Natural killer cell treated with Interleukin-12 subunit alpha and Interleukin-12 subunit beta and Interleukin-15 and Interleukin-18, amount 100 ng/mL, for 72 hours (primary cell): Measurements from ENCODE around the gene WDCP. TPM values are rescaled to one million over a fixed set of nuclear protein-coding genes. Genes with fewer than 3 reads are reported as not detected.
A peak's percentile ranks its signal among the peaks of the same experiment; 100 is the strongest.
"Not testable (repeated sequence)": the region's sequence is repeated elsewhere in the genome, so short reads cannot be mapped to it uniquely, and the experiment has no call there.

ENCODE experiments used
- ATAC-seq, 2 donors: fragments of 150-1000 bp; cut with Tn5 transposase in 1 of 2; sonication (Bioruptor Pico), chemical (Tn5 transposase) in 1 of 2; 2 replicates each; pipeline ENCODE4 v1.10.0; 2021
- DNase-seq: peaks from one replicate; pipeline ENCODE4 v3.0.0; 2022; ENCODE audit warnings: low spot score
- H3K27ac Mint-ChIP-seq, 2 donors: 1 replicate in 1 of 2; 2 replicates in 1 of 2; pipeline ENCODE4 v1.8.0; 2022; ENCODE audit warnings: mixed read lengths in 2 of 2, mild to moderate bottlenecking in 1 of 2, moderate library complexity in 1 of 2
- H3K27me3 Mint-ChIP-seq, 2 donors: 1 replicate in 1 of 2; 2 replicates in 1 of 2; pipeline ENCODE4 v1.8.0; 2022; ENCODE audit warnings: mixed read lengths in 2 of 2
- H3K36me3 Mint-ChIP-seq: one replicate; pipeline ENCODE4 v1.8.0; 2022; ENCODE audit warnings: mixed read lengths
- H3K4me1 Mint-ChIP-seq, 2 donors: 1 replicate in 1 of 2; 2 replicates in 1 of 2; pipeline ENCODE4 v1.8.0; 2022; ENCODE audit warnings: low read depth in 2 of 2, mixed read lengths in 2 of 2, mild to moderate bottlenecking in 1 of 2
- H3K4me3 Mint-ChIP-seq: one replicate; pipeline ENCODE4 v1.8.0; 2022; ENCODE audit warnings: mixed read lengths
- H3K9me3 Mint-ChIP-seq: 2 replicates; pipeline ENCODE4 v1.8.0; 2022; ENCODE audit warnings: mixed read lengths
- total RNA-seq, 2 donors: library from RNA; stranded (reverse); gene quantifications; one replicate each; pipeline ENCODE4 v1.2.3, GENCODE V29; 2022

Gene WDCP
- total RNA-seq, 2 donors from 2014 or later = 20.8 to 26.3 TPM

- Mint-ChIP-seq H3K27ac (no peak overlapping the region), H3K36me3 (no peaks in the 10 kb centered on the region), H3K4me1 (peaks cover 18 to 21% of the 10 kb centered on the region in 2 donors), H3K4me3 (no peak overlapping the region), H3K9me3 (no peaks in the 10 kb centered on the region), H3K27me3 (peaks cover 0 to 3% of the 10 kb centered on the region in 2 donors)
- DNase-seq (peak; percentile 61), ATAC-seq (no peak)
Observed at GRCh38 chr2:24050041-24050979, 3.1 kb upstream of the WDCP start.

- H3K27me3 Mint-ChIP-seq = peaks cover 0 to 3% of the 10 kb centered on the region in 2 donors
- peaks cover 22 to 28% of the 10 kb centered on the region in 2 donors for H3K4me1 Mint-ChIP-seq
- no peaks in the 10 kb centered on the region for H3K9me3 Mint-ChIP-seq
- ATAC-seq = peak; percentile 58 to 67
- no peak within 1 kb of the TSS for H3K27ac Mint-ChIP-seq
- H3K36me3 Mint-ChIP-seq = no peaks in the 10 kb centered on the region
- no peak within 1 kb of the TSS for H3K4me3 Mint-ChIP-seq
- peak; percentile 79 for DNase-seq
Observed at GRCh38 chr2:24049485-24050021, 2.4 kb upstream of the WDCP start, which contains the start of gene FKBP1B. Gene FKBP1B (plus strand): TSS chr2:24049741. CDS start chr2:24049850, 109 bp downstream.

GRCh38 chr2:24048769-24049484 is 1.7 kb upstream of the WDCP start:
- Mint-ChIP-seq H3K27ac (no peak overlapping the region), H3K4me3 (no peak overlapping the region)

GRCh38 chr2:24047703-24048033 is 477 bp upstream of the WDCP start:
- Mint-ChIP-seq H3K36me3 (no peaks in the 10 kb centered on the region), H3K27me3 (peaks cover 0 to 3% of the 10 kb centered on the region in 2 donors), H3K9me3 (no peaks in the 10 kb centered on the region), H3K27ac (peak overlapping the region; percentile 70 to 90), H3K4me3 (peak overlapping the region; percentile 90), H3K4me1 (peaks cover 22 to 28% of the 10 kb centered on the region in 2 donors)
- ATAC-seq (no peak), DNase-seq (no peak)

More at GRCh38 chr2:24048769-24049484, 1.7 kb upstream of the WDCP start:
- no peaks in the 10 kb centered on the region for H3K9me3 Mint-ChIP-seq
- H3K4me1 Mint-ChIP-seq = peaks cover 22 to 28% of the 10 kb centered on the region in 2 donors
- DNase-seq (no peak), ATAC-seq (no peak)
- H3K36me3 Mint-ChIP-seq = no peaks in the 10 kb centered on the region
- peaks cover 0 to 3% of the 10 kb centered on the region in 2 donors for H3K27me3 Mint-ChIP-seq

GRCh38 chr2:24046599-24046929 is 627 bp downstream of the WDCP start:
- H3K9me3 Mint-ChIP-seq = no peaks in the 10 kb centered on the region
- peak overlapping the region; percentile 70 to 90 for H3K27ac Mint-ChIP-seq

GRCh38 chr2:24045511-24046508 is 1.4 kb downstream of the WDCP start:
- no peak for ATAC-seq
- H3K36me3 Mint-ChIP-seq = no peaks in the 10 kb centered on the region
- H3K4me1 Mint-ChIP-seq = peaks cover 22 to 28% of the 10 kb centered on the region in 2 donors
- H3K27me3 Mint-ChIP-seq = peaks cover 0 to 3% of the 10 kb centered on the region in 2 donors
- peak overlapping the region; percentile 90 for H3K4me3 Mint-ChIP-seq
- DNase-seq = no peak
- H3K9me3 Mint-ChIP-seq = no peaks in the 10 kb centered on the region
- peak overlapping the region in 1 of 2 donors; percentile 31 for H3K27ac Mint-ChIP-seq

More at GRCh38 chr2:24046599-24046929, 627 bp downstream of the WDCP start:
- no peak for DNase-seq
- no peaks in the 10 kb centered on the region for H3K36me3 Mint-ChIP-seq
- H3K4me1 Mint-ChIP-seq = peaks cover 22 to 28% of the 10 kb centered on the region in 2 donors
- H3K4me3 Mint-ChIP-seq = peak overlapping the region; percentile 90
- no peak for ATAC-seq
- H3K27me3 Mint-ChIP-seq = peaks cover 0 to 3% of the 10 kb centered on the region in 2 donors

- not testable (repeated sequence) for H3K9me3 Mint-ChIP-seq, DNase-seq, H3K27ac Mint-ChIP-seq, H3K36me3 Mint-ChIP-seq, H3K4me3 Mint-ChIP-seq, ATAC-seq, H3K27me3 Mint-ChIP-seq
- peaks cover 19 to 22% of the 10 kb centered on the region in 2 donors for H3K4me1 Mint-ChIP-seq
Observed at GRCh38 chr2:24043133-24043532, 4.1 kb downstream of the WDCP start.

GRCh38 chr2:24040511-24040910 is 6.7 kb downstream of the WDCP start:
- ATAC-seq = no peak
- H3K4me1 Mint-ChIP-seq = peaks cover 7% of the 10 kb centered on the region in 2 donors
- H3K4me3 Mint-ChIP-seq = no peak overlapping the region
- no peak for DNase-seq
- H3K36me3 Mint-ChIP-seq = no peaks in the 10 kb centered on the region
- H3K27ac Mint-ChIP-seq = no peak overlapping the region
- no peaks in the 10 kb centered on the region for H3K9me3 Mint-ChIP-seq
- H3K27me3 Mint-ChIP-seq = no peaks in the 10 kb centered on the region

- DNase-seq = no peak
- H3K9me3 Mint-ChIP-seq = no peaks in the 10 kb centered on the region
- no peaks in the 10 kb centered on the region for H3K36me3 Mint-ChIP-seq
- ATAC-seq = no peak
- H3K4me3 Mint-ChIP-seq = no peak overlapping the region
- peaks cover 3 to 5% of the 10 kb centered on the region in 2 donors for H3K4me1 Mint-ChIP-seq
- no peak overlapping the region for H3K27ac Mint-ChIP-seq
- no peaks in the 10 kb centered on the region for H3K27me3 Mint-ChIP-seq
Observed at GRCh38 chr2:24038786-24039499, 8.2 kb downstream of the WDCP start.

GRCh38 chr2:24026233-24026632 is 21.0 kb downstream of the WDCP start:
- Mint-ChIP-seq H3K27ac (no peak overlapping the region), H3K27me3 (no peaks in the 10 kb centered on the region), H3K4me3 (no peak overlapping the region), H3K4me1 (peaks cover 0 to 4% of the 10 kb centered on the region in 2 donors), H3K9me3 (no peaks in the 10 kb centered on the region), H3K36me3 (peaks cover 12% of the 10 kb centered on the region)
- ATAC-seq = no peak
- DNase-seq = no peak

- Mint-ChIP-seq H3K4me3 (no peak overlapping the region), H3K9me3 (no peaks in the 10 kb centered on the region), H3K36me3 (peaks cover 7% of the 10 kb centered on the region), H3K27me3 (no peaks in the 10 kb centered on the region), H3K27ac (no peak overlapping the region), H3K4me1 (peaks cover 0 to 4% of the 10 kb centered on the region in 2 donors)
- ATAC-seq = no peak
- no peak for DNase-seq
Observed at GRCh38 chr2:24024996-24025663, 22.1 kb downstream of the WDCP start.

- no peaks in the 10 kb centered on the region for H3K9me3 Mint-ChIP-seq
- ATAC-seq = no peak
- H3K4me3 Mint-ChIP-seq = no peak overlapping the region
Observed at GRCh38 chr2:24024018-24024417, 23.2 kb downstream of the WDCP start.

More at GRCh38 chr2:24024018-24024417, 23.2 kb downstream of the WDCP start:
- H3K4me1 Mint-ChIP-seq = peaks cover 0 to 4% of the 10 kb centered on the region in 2 donors
- no peak for DNase-seq
- no peaks in the 10 kb centered on the region for H3K36me3 Mint-ChIP-seq
- H3K27ac Mint-ChIP-seq = no peak overlapping the region
- H3K27me3 Mint-ChIP-seq = no peaks in the 10 kb centered on the region
